ENCODE measurements around the gene ZNF74.

GRCh38 chr22:20380486-20380885, 13.5 kb upstream of the ZNF74 start:
- TF ChIP-seq, protein P1, sequence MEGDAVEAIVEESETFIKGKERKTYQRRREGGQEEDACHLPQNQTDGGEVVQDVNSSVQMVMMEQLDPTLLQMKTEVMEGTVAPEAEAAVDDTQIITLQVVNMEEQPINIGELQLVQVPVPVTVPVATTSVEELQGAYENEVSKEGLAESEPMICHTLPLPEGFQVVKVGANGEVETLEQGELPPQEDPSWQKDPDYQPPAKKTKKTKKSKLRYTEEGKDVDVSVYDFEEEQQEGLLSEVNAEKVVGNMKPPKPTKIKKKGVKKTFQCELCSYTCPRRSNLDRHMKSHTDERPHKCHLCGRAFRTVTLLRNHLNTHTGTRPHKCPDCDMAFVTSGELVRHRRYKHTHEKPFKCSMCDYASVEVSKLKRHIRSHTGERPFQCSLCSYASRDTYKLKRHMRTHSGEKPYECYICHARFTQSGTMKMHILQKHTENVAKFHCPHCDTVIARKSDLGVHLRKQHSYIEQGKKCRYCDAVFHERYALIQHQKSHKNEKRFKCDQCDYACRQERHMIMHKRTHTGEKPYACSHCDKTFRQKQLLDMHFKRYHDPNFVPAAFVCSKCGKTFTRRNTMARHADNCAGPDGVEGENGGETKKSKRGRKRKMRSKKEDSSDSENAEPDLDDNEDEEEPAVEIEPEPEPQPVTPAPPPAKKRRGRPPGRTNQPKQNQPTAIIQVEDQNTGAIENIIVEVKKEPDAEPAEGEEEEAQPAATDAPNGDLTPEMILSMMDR (IDR thresholded peaks at IDR 0.05), result no peak
- TF ChIP-seq ZFX (IDR thresholded peaks at IDR 0.05; ENCODE audit: borderline replicate concordance), result no peak

All from 22Rv1 (cell line).